GM12873 (cell line): ENCODE data around the gene ELL2.

ENCODE experiments used
- TF ChIP-seq, protein P1 (sequence below): IDR thresholded peaks from 2 replicates; pipeline ENCODE4 v1.5.1; 2012; ENCODE audit warnings: low read depth, mild to moderate bottlenecking, moderate library complexity, low read length, control low read depth; ENCODE audit not compliant: insufficient read depth; ENCODE audit errors: missing control alignments

Gene ELL2

DNA sequence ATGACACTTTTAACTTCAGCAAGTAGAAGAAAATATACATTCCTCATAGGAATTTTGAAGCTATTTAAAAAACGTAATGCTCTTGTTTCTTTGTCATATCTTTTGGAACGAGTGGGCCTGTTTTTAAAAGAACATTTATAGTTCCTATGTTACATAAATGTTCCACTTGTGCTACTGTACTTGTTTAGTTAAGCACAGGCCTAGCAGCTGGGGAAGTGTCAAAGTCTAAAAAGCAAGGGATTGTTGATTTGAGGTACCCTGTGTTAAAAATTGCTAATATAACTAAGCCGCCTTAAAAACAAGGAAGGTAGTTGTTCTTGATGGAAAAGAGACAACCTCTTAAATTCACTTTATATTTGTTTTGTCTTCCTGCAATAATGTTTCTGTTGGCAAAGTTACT, 27.2 kb upstream of the ELL2 start:
- TF ChIP-seq, protein P1, sequence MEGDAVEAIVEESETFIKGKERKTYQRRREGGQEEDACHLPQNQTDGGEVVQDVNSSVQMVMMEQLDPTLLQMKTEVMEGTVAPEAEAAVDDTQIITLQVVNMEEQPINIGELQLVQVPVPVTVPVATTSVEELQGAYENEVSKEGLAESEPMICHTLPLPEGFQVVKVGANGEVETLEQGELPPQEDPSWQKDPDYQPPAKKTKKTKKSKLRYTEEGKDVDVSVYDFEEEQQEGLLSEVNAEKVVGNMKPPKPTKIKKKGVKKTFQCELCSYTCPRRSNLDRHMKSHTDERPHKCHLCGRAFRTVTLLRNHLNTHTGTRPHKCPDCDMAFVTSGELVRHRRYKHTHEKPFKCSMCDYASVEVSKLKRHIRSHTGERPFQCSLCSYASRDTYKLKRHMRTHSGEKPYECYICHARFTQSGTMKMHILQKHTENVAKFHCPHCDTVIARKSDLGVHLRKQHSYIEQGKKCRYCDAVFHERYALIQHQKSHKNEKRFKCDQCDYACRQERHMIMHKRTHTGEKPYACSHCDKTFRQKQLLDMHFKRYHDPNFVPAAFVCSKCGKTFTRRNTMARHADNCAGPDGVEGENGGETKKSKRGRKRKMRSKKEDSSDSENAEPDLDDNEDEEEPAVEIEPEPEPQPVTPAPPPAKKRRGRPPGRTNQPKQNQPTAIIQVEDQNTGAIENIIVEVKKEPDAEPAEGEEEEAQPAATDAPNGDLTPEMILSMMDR, result no peak

- TF ChIP-seq, protein P1, result no peak
These were observed 26.4 kb upstream of the ELL2 start for GRCh38 chr5:95988094-95988493.

DNA sequence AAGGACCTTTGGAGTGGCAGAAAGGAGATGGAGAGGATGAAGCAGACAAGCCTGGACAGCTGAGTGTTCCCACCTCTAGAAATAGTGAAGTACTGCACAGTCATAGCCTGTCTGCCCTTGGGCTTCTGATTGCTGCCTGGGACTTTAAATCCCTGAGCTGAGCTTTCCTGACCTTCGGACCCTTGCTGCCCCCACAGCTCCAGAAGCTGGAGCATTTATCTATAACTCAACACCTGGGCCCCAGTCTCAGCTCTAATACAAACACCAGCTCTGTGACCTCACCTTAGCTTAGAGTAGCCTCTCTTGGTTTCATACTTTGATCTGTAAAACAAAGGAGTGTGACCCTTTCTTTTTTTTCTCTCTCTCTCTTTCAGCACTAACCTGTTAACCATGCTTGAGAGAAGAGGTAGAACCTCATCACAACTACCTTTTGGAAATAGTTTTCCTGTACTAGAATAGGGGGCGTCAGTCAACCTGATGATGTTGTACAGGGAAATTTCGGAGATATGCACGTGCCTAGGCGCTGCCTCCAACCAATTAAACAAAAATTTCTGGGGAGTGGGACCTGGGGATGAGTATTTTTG, 25.4 kb upstream of the ELL2 start:
- TF ChIP-seq, protein P1, result no peak

GRCh38 chr5:95986001-95986400, 24.4 kb upstream of the ELL2 start:
- TF ChIP-seq, protein P1, result no peak

GRCh38 chr5:95985249-95985648, 23.6 kb upstream of the ELL2 start:
- TF ChIP-seq, protein P1, result no peak

- TF ChIP-seq, protein P1, result no peak
These were observed 22.8 kb upstream of the ELL2 start for GRCh38 chr5:95984287-95984938.

GRCh38 chr5:95983509-95983908, 21.9 kb upstream of the ELL2 start:
- TF ChIP-seq, protein P1, result no peak
